HepG2 (cell line): ENCODE results near the gene SMTNL2.

Experiments
- E2F1 ChIP-seq: sonication (generic); formaldehyde crosslinking; IDR thresholded peaks from 2 replicates; pipeline ENCODE4 v1.5.0; 2020; ENCODE audit warnings: missing genetic modification reagents
- EZH2 ChIP-seq: conservative IDR thresholded peaks from 2 replicates; pipeline ENCODE4 v1.6.1; 2012; ENCODE audit warnings: mild to moderate bottlenecking, low read depth, low read length, moderate library complexity
- ZNF768 ChIP-seq: sonication (generic); formaldehyde crosslinking; IDR thresholded peaks from 2 replicates; pipeline ENCODE4 v1.4.0; 2020; ENCODE audit warnings: missing genetic modification reagents

- TF ChIP-seq E2F1 (CRISPR knock-in tag): no peak
- no peak for TF ChIP-seq EZH2
- TF ChIP-seq ZNF768 (CRISPR knock-in tag): no peak
Measured at GRCh38 chr17:4576161-4576558, 8.2 kb upstream of the SMTNL2 start.
